K562 (cell line): ENCODE data around the gene LACTBL1. TPM values are rescaled to one million over a fixed set of nuclear protein-coding genes. Genes with fewer than 3 reads are reported as not detected.

Experiments
- ATF1 ChIP-seq, 2 experiments: fragments of 450-650 bp in 1 of 2; IDR thresholded peaks; 2 replicates each; pipeline ENCODE4 v1.6.1; 2016; ENCODE audit warnings: missing compliant biosample characterization in 1 of 2, missing genetic modification characterization in 1 of 2
- CTCF ChIP-seq, 3 experiments: IDR thresholded peaks in 2 of 3; conservative IDR thresholded peaks in 1 of 3; 2 replicates each; pipeline ENCODE4 v1.5.1; 2011 to 2012; ENCODE audit warnings: low read length in 3 of 3, mild to moderate bottlenecking in 3 of 3, control low read depth in 2 of 3, improper control_type of control experiment in 1 of 3, inconsistent platforms in 1 of 3, low read depth in 1 of 3, mixed read lengths in 1 of 3, moderate library complexity in 1 of 3; ENCODE audit not compliant: insufficient read depth in 2 of 3
- DIDO1 ChIP-seq: fragments of 450-650 bp; IDR thresholded peaks from 2 replicates; pipeline ENCODE4 v1.6.1; 2016; ENCODE audit warnings: low read depth, missing biosample characterization, missing genetic modification characterization
- E2F6 ChIP-seq, 2 experiments: IDR thresholded peaks; 2 replicates each; pipeline ENCODE4 v1.6.1; 2011; ENCODE audit warnings: borderline replicate concordance in 1 of 2, control low read depth in 1 of 2, low read depth in 1 of 2, low read length in 1 of 2, mild to moderate bottlenecking in 1 of 2, mixed read lengths in 1 of 2, moderate library complexity in 1 of 2; ENCODE audit not compliant: insufficient read depth in 1 of 2, insufficient read length in 1 of 2, poor library complexity in 1 of 2, severe bottlenecking in 1 of 2; ENCODE audit errors: extremely low read depth in 1 of 2
- KLF16 ChIP-seq: IDR thresholded peaks from 2 replicates; pipeline ENCODE4 v1.6.1; 2016; ENCODE audit warnings: antibody characterized with exemption
- RFX5 ChIP-seq: IDR thresholded peaks from 2 replicates; pipeline ENCODE4 v1.6.1; 2011; ENCODE audit warnings: low read depth, mild to moderate bottlenecking, improper control_type of control experiment, low read length
- SIN3A ChIP-seq, 2 experiments: fragments of 150-350 bp in 1 of 2; IDR thresholded peaks; 2 replicates each; pipeline ENCODE4 v1.6.1; 2011 to 2016; ENCODE audit warnings: borderline replicate concordance in 2 of 2, low read depth in 2 of 2, low read length in 2 of 2, mild to moderate bottlenecking in 2 of 2, moderate library complexity in 2 of 2; ENCODE audit not compliant: control insufficient read depth in 1 of 2
- SNRNP70 ChIP-seq: fragments of 200-400 bp; formaldehyde crosslinking; optimal IDR thresholded peaks from 2 replicates; pipeline ENCODE3; 2017; ENCODE audit warnings: low read depth, low read length
- ZBTB12 ChIP-seq: fragments of 250-450 bp; sonication (Bioruptor Pico); IDR thresholded peaks from 2 replicates; pipeline ENCODE4 v1.4.0; 2020
- ZBTB43 ChIP-seq: sonication (generic); formaldehyde crosslinking; IDR thresholded peaks from 2 replicates; pipeline ENCODE4 v1.8.0; 2023; ENCODE audit warnings: mild to moderate bottlenecking, missing genetic modification reagents
- ZNF589 ChIP-seq: fragments of 200-800 bp; sonication (Bioruptor generic); IDR thresholded peaks from 2 replicates; pipeline ENCODE4 v1.6.1; 2016; ENCODE audit warnings: low read depth, missing genetic modification characterization, missing compliant biosample characterization
- ZNF76 ChIP-seq: fragments of 250-450 bp; sonication (Bioruptor Pico); IDR thresholded peaks from 2 replicates; pipeline ENCODE4 v1.4.0; 2020; ENCODE audit warnings: mild to moderate bottlenecking, moderate library complexity, borderline replicate concordance
- polyA plus RNA-seq, 8 experiments: library from polyadenylated mRNA; depleted of rRNA in 4 of 8; stranded (reverse) in 5 of 8; unstranded in 3 of 8; fragments of >200 nt; fragmentation: Nextera tagmentation in 2 of 8; fragmentation: Illumina TruSeq in 1 of 8; extraction: Ambion mirVana in 2 of 8; extraction: Trizol in 1 of 8; gene quantifications; 2 replicates each; pipeline versions ENCODE4 v1.2.1 to v1.2.3, GENCODE V29; 2011 to 2014; ENCODE audit warnings: inconsistent platforms in 1 of 8, missing spikeins in 1 of 8
- total RNA-seq, 7 experiments: library from RNA; depleted of rRNA in 6 of 7; stranded (reverse); fragments of >200 nt in 6 of 7; fragmentation: Illumina TruSeq in 2 of 7; extraction: Trizol in 2 of 7; gene quantifications; 2 replicates each; pipeline versions ENCODE4 v1.2.1 to v1.2.3, GENCODE V29; 2011 to 2021; ENCODE audit warnings: low replicate concordance in 1 of 7

Gene LACTBL1
- total and polyA plus RNA-seq, 9 of the 15 experiments (the other 6 are each of a cell fraction or from before 2014, with no cell fraction given), result not detected

DNA sequence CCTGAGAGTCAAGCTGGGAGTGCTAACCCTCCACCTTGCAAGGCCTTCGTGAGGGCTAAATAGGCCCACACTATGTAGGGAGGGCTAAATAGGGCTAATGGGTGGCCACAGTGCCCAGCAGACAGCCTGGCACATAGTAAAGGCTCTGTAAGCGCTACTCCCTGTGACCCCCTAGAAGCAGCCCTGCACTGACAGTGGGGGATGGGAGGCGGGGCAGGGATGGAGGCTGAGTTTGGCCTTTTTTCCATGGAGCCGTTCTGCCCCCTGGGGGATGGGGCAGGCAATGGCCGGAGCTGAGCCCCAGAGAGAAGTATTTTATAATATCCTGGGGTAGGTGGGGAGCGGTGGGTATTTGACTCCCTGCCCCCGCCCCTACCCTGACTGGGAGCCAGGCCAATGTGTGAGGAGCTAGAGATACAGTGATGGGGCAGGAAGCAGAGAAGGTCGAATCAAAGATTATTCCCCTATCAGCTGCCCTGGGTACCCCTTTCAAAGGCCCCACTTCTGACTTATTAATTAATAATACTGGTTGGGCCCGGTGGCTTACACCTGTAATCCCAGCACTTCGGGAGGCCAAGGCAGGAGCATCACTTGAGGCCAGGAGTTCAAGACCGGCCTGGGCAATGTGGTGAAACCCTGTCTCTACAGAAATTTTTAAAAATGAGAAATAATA is 42.3 kb downstream of the LACTBL1 start (continued):
- no peak for TF ChIP-seq ZBTB43
- TF ChIP-seq SNRNP70, result no peak
- no peak for TF ChIP-seq SIN3A (IDR thresholded peaks at IDR 0.05; ENCODE audit: borderline replicate concordance in 2 of 2, control insufficient read depth in 1 of 2, low read depth in 2 of 2, low read length in 2 of 2)
- no peak for TF ChIP-seq DIDO1
- no peak for TF ChIP-seq RFX5
- TF ChIP-seq KLF16, result peak; percentile 49; the same call in 1 of the 2 replicates
- TF ChIP-seq ATF1 (CRISPR knock-in tag; IDR thresholded peaks at IDR 0.05), result no peak
- TF ChIP-seq ATF1 (tag; IDR thresholded peaks at IDR 0.05), result no peak
- no peak for TF ChIP-seq ZNF76 (CRISPR knock-in tag)
- TF ChIP-seq ZBTB12, result no peak
- TF ChIP-seq ZNF589, result no peak
- no peak for TF ChIP-seq E2F6 (IDR thresholded peaks at IDR 0.05; ENCODE audit: borderline replicate concordance in 1 of 2, extremely low read depth in 1 of 2, insufficient read depth in 1 of 2, insufficient read length in 1 of 2, low read depth in 1 of 2, low read length in 1 of 2, poor library complexity in 1 of 2, severe bottlenecking in 1 of 2)
- peak; percentile 89 to 93 (median 91) for TF ChIP-seq CTCF (IDR thresholded peaks at IDR 0.05 in 2 of 3, conservative IDR thresholded peaks at IDR 0.05 in 1 of 3; ENCODE audit: insufficient read depth in 2 of 3, low read depth in 1 of 3, low read length in 3 of 3)
